Measurements from ENCODE around the gene DNHD1. TPM values are rescaled to one million over a fixed set of nuclear protein-coding genes. Genes with fewer than 3 reads are reported as not detected.

DNHD1 gene
- total and polyA plus RNA-seq, 2 of the 8 experiments (the other 6 are each of a cell fraction or from before 2014, with no cell fraction given), result 5.0 to 6.8 TPM

- TF ChIP-seq CHD7 (IDR thresholded peaks at IDR 0.05; ENCODE audit: insufficient replicate concordance, low read length) (no peak), POLR2A (IDR thresholded peaks at IDR 0.05; ENCODE audit: control extremely low read depth in 1 of 2, low read depth in 2 of 2, low read length in 2 of 2) (no peak), E2F6 (IDR thresholded peaks at IDR 0.05) (no peak), KDM5A (IDR thresholded peaks at IDR 0.05; ENCODE audit: low read length) (no peak), RBBP5 (IDR thresholded peaks at IDR 0.05; ENCODE audit: borderline replicate concordance, low read depth, low read length) (no peak), HDAC2 (IDR thresholded peaks at IDR 0.05; ENCODE audit: borderline replicate concordance in 1 of 2, low read depth in 2 of 2, low read length in 2 of 2) (no peak), BACH1 (IDR thresholded peaks at IDR 0.05; ENCODE audit: low read length) (no peak), TAF1 (IDR thresholded peaks at IDR 0.05; ENCODE audit: low read depth, low read length) (no peak), RNF2 (IDR thresholded peaks at IDR 0.05; ENCODE audit: borderline replicate concordance, low read depth, low read length, missing control alignments, poor library complexity, severe bottlenecking) (no peak), SUZ12 (IDR thresholded peaks at IDR 0.05; ENCODE audit: low read length) (no peak)
Observed at GRCh38 chr11:6598555-6598954, 101.5 kb downstream of the DNHD1 start (continued).

Measured in H1 (cell line).